CD4-positive, alpha-beta T cell treated with Interleukin-6 for 4 hours (primary cell): ENCODE data around the gene AATK.
"Not testable (repeated sequence)": the region's sequence is repeated elsewhere in the genome, so short reads cannot be mapped to it uniquely, and the experiment has no call there.

Experiments used
- DNase-seq: peaks from one replicate; pipeline ENCODE4 v3.0.0-alpha.2; 2020; ENCODE audit warnings: mixed read lengths

The AATK gene

GRCh38 chr17:81159611-81160265 is 6.3 kb downstream of the AATK start:
- DNase-seq = no peak

- no peak for DNase-seq
Observed at GRCh38 chr17:81158688-81159590, 7.1 kb downstream of the AATK start.

- no peak for DNase-seq
Observed at GRCh38 chr17:81157848-81158687, 8.0 kb downstream of the AATK start.

GRCh38 chr17:81156866-81157805 is 8.9 kb downstream of the AATK start:
- DNase-seq = no peak

GRCh38 chr17:81154961-81155360 is 11.1 kb downstream of the AATK start:
- DNase-seq = no peak

- not testable (repeated sequence) for DNase-seq
Observed at GRCh38 chr17:81154016-81154415, 12.0 kb downstream of the AATK start.

GRCh38 chr17:81153340-81153803 is 12.6 kb downstream of the AATK start:
- peak; percentile 6 for DNase-seq

- DNase-seq = no peak
Observed at GRCh38 chr17:81152288-81152828, 13.7 kb downstream of the AATK start.

- no peak for DNase-seq
Observed at GRCh38 chr17:81151278-81151677, 14.7 kb downstream of the AATK start.

- DNase-seq = no peak
Observed at GRCh38 chr17:81150377-81151077, 15.5 kb downstream of the AATK start.

- no peak for DNase-seq
Observed at GRCh38 chr17:81148986-81149533, 17.0 kb downstream of the AATK start.

- no peak for DNase-seq
Observed at GRCh38 chr17:81148571-81148970, 17.4 kb downstream of the AATK start.

GRCh38 chr17:81147701-81148100 is 18.3 kb downstream of the AATK start:
- DNase-seq = no peak

- DNase-seq = not testable (repeated sequence)
Observed at GRCh38 chr17:81146208-81146607, 19.8 kb downstream of the AATK start.

GRCh38 chr17:81144423-81144781 is 21.6 kb downstream of the AATK start:
- no peak for DNase-seq

GRCh38 chr17:81143717-81144422 is 22.2 kb downstream of the AATK start:
- no peak for DNase-seq

GRCh38 chr17:81143200-81143527 is 22.9 kb downstream of the AATK start:
- no peak for DNase-seq

- peak; percentile 64 for DNase-seq
Observed at GRCh38 chr17:81142301-81143199, 23.5 kb downstream of the AATK start.

- DNase-seq = no peak
Observed at GRCh38 chr17:81140695-81141094, 25.3 kb downstream of the AATK start.
